B cell (primary cell): ENCODE data around the gene WDR18.

Experiments used
- EZH2 ChIP-seq: IDR thresholded peaks from 2 replicates; pipeline ENCODE4 v1.6.1; 2012; ENCODE audit warnings: borderline replicate concordance, low read depth, mild to moderate bottlenecking, moderate library complexity, low read length; ENCODE audit not compliant: insufficient read depth, poor library complexity, severe bottlenecking
- TF ChIP-seq, protein P1 (sequence below): fragments of 200-600 bp; IDR thresholded peaks from one replicate; pipeline ENCODE4 v1.8.0; 2022; ENCODE audit warnings: antibody characterized with exemption, mild to moderate bottlenecking

DNA sequence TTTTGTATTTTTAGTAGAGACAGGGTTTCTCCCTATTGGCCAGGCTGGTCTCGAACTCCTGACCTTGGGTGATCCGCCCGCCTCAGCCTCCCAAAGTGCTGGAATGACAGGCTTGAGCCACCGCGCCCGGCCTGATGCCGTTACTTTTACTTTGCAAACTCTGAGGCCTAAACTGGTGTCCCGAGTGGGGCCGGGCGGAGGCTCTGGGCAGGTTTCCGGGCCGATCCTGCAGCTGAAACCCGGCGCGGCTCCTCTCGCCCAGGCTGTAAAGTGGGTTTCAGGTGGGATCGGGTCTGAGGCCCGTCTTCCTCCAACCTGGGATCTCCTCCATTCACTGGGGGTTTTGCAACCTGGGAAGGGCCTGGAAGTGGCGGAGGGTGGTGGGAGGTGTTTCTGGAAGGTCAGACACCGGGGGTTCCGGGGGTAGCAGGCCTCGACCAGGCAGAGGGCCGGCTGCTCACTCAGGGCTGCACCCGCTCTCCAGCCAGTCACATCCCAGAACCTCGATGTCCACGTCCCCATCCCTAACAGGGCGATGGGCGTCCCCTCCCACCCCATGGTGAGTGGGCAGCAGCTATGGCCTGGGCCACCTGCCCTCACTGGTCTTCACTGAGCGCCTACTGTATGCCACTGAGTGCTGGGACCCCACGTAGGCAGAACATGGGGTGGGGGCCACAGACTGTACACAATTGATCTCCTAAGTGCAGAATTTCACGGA lies 21.3 kb upstream of the WDR18 start:
- TF ChIP-seq, protein P1, sequence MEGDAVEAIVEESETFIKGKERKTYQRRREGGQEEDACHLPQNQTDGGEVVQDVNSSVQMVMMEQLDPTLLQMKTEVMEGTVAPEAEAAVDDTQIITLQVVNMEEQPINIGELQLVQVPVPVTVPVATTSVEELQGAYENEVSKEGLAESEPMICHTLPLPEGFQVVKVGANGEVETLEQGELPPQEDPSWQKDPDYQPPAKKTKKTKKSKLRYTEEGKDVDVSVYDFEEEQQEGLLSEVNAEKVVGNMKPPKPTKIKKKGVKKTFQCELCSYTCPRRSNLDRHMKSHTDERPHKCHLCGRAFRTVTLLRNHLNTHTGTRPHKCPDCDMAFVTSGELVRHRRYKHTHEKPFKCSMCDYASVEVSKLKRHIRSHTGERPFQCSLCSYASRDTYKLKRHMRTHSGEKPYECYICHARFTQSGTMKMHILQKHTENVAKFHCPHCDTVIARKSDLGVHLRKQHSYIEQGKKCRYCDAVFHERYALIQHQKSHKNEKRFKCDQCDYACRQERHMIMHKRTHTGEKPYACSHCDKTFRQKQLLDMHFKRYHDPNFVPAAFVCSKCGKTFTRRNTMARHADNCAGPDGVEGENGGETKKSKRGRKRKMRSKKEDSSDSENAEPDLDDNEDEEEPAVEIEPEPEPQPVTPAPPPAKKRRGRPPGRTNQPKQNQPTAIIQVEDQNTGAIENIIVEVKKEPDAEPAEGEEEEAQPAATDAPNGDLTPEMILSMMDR: no peak
- no peak for TF ChIP-seq EZH2
